IMR-90 (cell line): Measurements from ENCODE around the gene RPLP1. TPM values are rescaled to one million over a fixed set of nuclear protein-coding genes. Genes with fewer than 3 reads are reported as not detected.

Experiments used
- ATAC-seq: fragments of 200-7000 bp; cut with Tn5 transposase; 2 replicates; pipeline ENCODE4 v1.9.1; 2020; ENCODE audit warnings: low read depth, mild to moderate bottlenecking, moderate library complexity
- BruUV-seq: library from RNA; stranded (reverse); fragments of 400-500 nt; replicated peaks from 2 replicates; lab custom pipeline; 2021; lab: Mats Ljungman, UMichigan
- CTCF ChIA-PET: fragments of 300-600 bp; formaldehyde crosslinking; extraction: SDS; loops from one replicate; lab custom pipeline; 2021; ENCODE audit warnings: antibody characterized with exemption; lab: Yijun Ruan, JAX
- POLR2A ChIA-PET: fragments of 300-600 bp; sonication (Branson Sonifier 250); formaldehyde crosslinking; loops from one replicate; lab custom pipeline; 2022; ENCODE audit warnings: antibody characterized with exemption; ENCODE audit not compliant: unreplicated experiment; lab: Charles Lee
- DNase-seq: peaks from one replicate; pipeline ENCODE4 v3.0.0; 2013
- H2AFZ ChIP-seq: replicated peaks from 2 replicates; pipeline ENCODE3; 2013; ENCODE audit warnings: low read length, mild to moderate bottlenecking; ENCODE audit not compliant: poor library complexity
- H2AK5ac ChIP-seq: 2 replicates; pipeline ENCODE4 v1.6.1; 2013; ENCODE audit warnings: low read depth, low read length, inconsistent platforms
- H2AK9ac ChIP-seq: replicated peaks from 2 replicates; pipeline ENCODE3; 2013; ENCODE audit warnings: mild to moderate bottlenecking, low read depth, low read length, moderate library complexity; ENCODE audit not compliant: poor library complexity
- H2BK120ac ChIP-seq: 2 replicates; pipeline ENCODE4 v1.6.1; 2013; ENCODE audit warnings: low read depth, low read length, inconsistent platforms
- H2BK15ac ChIP-seq: 3 replicates; pipeline ENCODE4 v1.6.1; 2013; ENCODE audit warnings: low read depth, low read length, inconsistent platforms
- H2BK20ac ChIP-seq: 2 replicates; pipeline ENCODE4 v1.6.1; 2013; ENCODE audit warnings: low read depth, mild to moderate bottlenecking, inconsistent platforms, low read length, moderate library complexity
- H2BK5ac ChIP-seq: 2 replicates; pipeline ENCODE4 v1.6.1; 2013; ENCODE audit warnings: mild to moderate bottlenecking, low read depth, low read length, inconsistent platforms; ENCODE audit not compliant: poor library complexity, severe bottlenecking
- H3K14ac ChIP-seq: replicated peaks from 2 replicates; pipeline ENCODE4 v1.6.1; 2013; ENCODE audit warnings: low read depth, low read length, inconsistent platforms
- H3K18ac ChIP-seq: 2 replicates; pipeline ENCODE4 v1.6.1; 2013; ENCODE audit warnings: low read depth, low read length, control low read depth
- H3K23ac ChIP-seq: 2 replicates; pipeline ENCODE4 v1.6.1; 2013; ENCODE audit warnings: low read depth, low read length, inconsistent platforms
- H3K27ac ChIP-seq: 2 replicates; pipeline ENCODE4 v1.5.1; 2013; ENCODE audit warnings: mild to moderate bottlenecking, control low read depth, low read length; ENCODE audit not compliant: insufficient read depth
- H3K27me3 ChIP-seq: 2 replicates; pipeline ENCODE4 v1.6.1; 2013; ENCODE audit warnings: low read length; ENCODE audit not compliant: control insufficient read depth, insufficient read depth
- H3K36me3 ChIP-seq: 2 replicates; pipeline ENCODE4 v1.6.1; 2013; ENCODE audit warnings: low read length, mixed read lengths; ENCODE audit not compliant: control insufficient read depth, insufficient read depth
- H3K4ac ChIP-seq: 2 replicates; pipeline ENCODE4 v1.6.1; 2013; ENCODE audit warnings: low read depth, low read length, inconsistent platforms
- H3K4me1 ChIP-seq: 2 replicates; pipeline ENCODE4 v1.6.1; 2013; ENCODE audit warnings: low read length, mixed read lengths; ENCODE audit not compliant: control insufficient read depth, insufficient read depth
- H3K4me2 ChIP-seq: 2 replicates; pipeline ENCODE4 v1.6.1; 2013; ENCODE audit warnings: low read depth, mild to moderate bottlenecking, control low read depth, low read length, moderate library complexity
- H3K4me3 ChIP-seq: 2 replicates; pipeline ENCODE4 v1.5.1; 2013; ENCODE audit warnings: low read depth, mild to moderate bottlenecking, control low read depth, low read length, moderate library complexity; ENCODE audit not compliant: insufficient read depth
- H3K56ac ChIP-seq: 2 replicates; pipeline ENCODE4 v1.6.1; 2013; ENCODE audit warnings: low read length, inconsistent platforms; ENCODE audit not compliant: insufficient read depth; ENCODE audit errors: extremely low read depth
- H3K79me1 ChIP-seq, 2 experiments: 2 replicates each; pipeline ENCODE4 v1.6.1; 2013; ENCODE audit warnings: low read length in 2 of 2, inconsistent platforms in 1 of 2, low read depth in 1 of 2
- H3K9ac ChIP-seq: 2 replicates; pipeline ENCODE4 v1.6.1; 2013; ENCODE audit warnings: low read depth, low read length, control low read depth
- H3K9me1 ChIP-seq: 2 replicates; pipeline ENCODE4 v1.6.1; 2013; ENCODE audit warnings: low read length, inconsistent platforms; ENCODE audit not compliant: insufficient read depth
- H3K9me3 ChIP-seq: 2 replicates; pipeline ENCODE4 v1.6.1; 2013; ENCODE audit warnings: low read length; ENCODE audit not compliant: control insufficient read depth, insufficient read depth
- H4K20me1 ChIP-seq: 2 replicates; pipeline ENCODE4 v1.6.1; 2013; ENCODE audit warnings: low read length, inconsistent platforms; ENCODE audit not compliant: insufficient read depth
- H4K5ac ChIP-seq: 2 replicates; pipeline ENCODE4 v1.6.1; 2013; ENCODE audit warnings: mild to moderate bottlenecking, low read depth, low read length, control low read depth
- H4K8ac ChIP-seq, 2 experiments: 2 replicates each; pipeline ENCODE4 v1.6.1; 2013; ENCODE audit warnings: low read depth in 2 of 2, low read length in 2 of 2, control low read depth in 1 of 2, inconsistent platforms in 1 of 2
- H4K91ac ChIP-seq: 2 replicates; pipeline ENCODE4 v1.6.1; 2013; ENCODE audit warnings: low read depth, low read length, inconsistent platforms; ENCODE audit not compliant: insufficient read depth
- CEBPB ChIP-seq: IDR thresholded peaks from 2 replicates; pipeline ENCODE4 v1.6.1; 2012; ENCODE audit warnings: low read depth, low read length, improper control_type of control experiment
- ELK1 ChIP-seq: fragments of 150-350 bp; IDR thresholded peaks from 2 replicates; pipeline ENCODE4 v1.6.1; 2016; ENCODE audit warnings: low read depth, mild to moderate bottlenecking, low read length, moderate library complexity, borderline replicate concordance
- MAFK ChIP-seq: IDR thresholded peaks from 2 replicates; pipeline ENCODE4 v1.6.1; 2012; ENCODE audit warnings: low read depth, low read length, improper control_type of control experiment
- MAZ ChIP-seq: IDR thresholded peaks from 2 replicates; pipeline ENCODE4 v1.6.1; 2012; ENCODE audit warnings: low read depth, mild to moderate bottlenecking, low read length, improper control_type of control experiment, moderate library complexity, borderline replicate concordance
- MXI1 ChIP-seq: IDR thresholded peaks from 2 replicates; pipeline ENCODE4 v1.6.1; 2012; ENCODE audit warnings: low read depth, mild to moderate bottlenecking, low read length, moderate library complexity, borderline replicate concordance
- RCOR1 ChIP-seq: IDR thresholded peaks from 2 replicates; pipeline ENCODE4 v1.6.1; 2012; ENCODE audit warnings: mild to moderate bottlenecking, low read length, improper control_type of control experiment; ENCODE audit not compliant: insufficient replicate concordance
- SMC3 ChIP-seq: fragments of 150-350 bp; IDR thresholded peaks from 2 replicates; pipeline ENCODE4 v1.6.1; 2016; ENCODE audit warnings: low read depth, mild to moderate bottlenecking, antibody characterized with exemption, low read length, moderate library complexity
- WGBS, 2 experiments: methylation state at CpG; one replicate each; pipeline versions ENCODE4 v1.1.5 to v1.1.7; 2013; ENCODE audit warnings: missing lambda C conversion rate in 2 of 2; ENCODE audit not compliant: insufficient read length in 1 of 2; ENCODE audit errors: extremely low coverage in 2 of 2; 5-methylcytosine and 5-hydroxymethylcytosine counted together
- dilution Hi-C: fragments of 300-500 bp; cut with HindIII; formaldehyde crosslinking; loops from one replicate; pipeline ENCODE4 v1.14.3; 2018; ENCODE audit warnings: low sequenced_read_pairs; ENCODE audit not compliant: unreplicated experiment
- in situ Hi-C: fragments of 300-500 bp; cut with MboI; formaldehyde crosslinking; loops from 3 replicates; pipeline ENCODE4 v1.14.3; 2019; ENCODE audit warnings: low sequenced_read_pairs, inconsistent platforms, mixed read lengths
- intact Hi-C: fragments of 100-400 bp; cut with micrococcal nuclease; formaldehyde crosslinking; loops from 2 replicates; pipeline ENCODE4 v1.10.0; 2022
- polyA plus RNA-seq, 3 experiments: library from polyadenylated mRNA; depleted of rRNA; stranded (reverse); fragments of >200 nt; gene quantifications; 2 replicates each; pipeline ENCODE4 v1.2.3, GENCODE V29; 2012; ENCODE audit warnings: low replicate concordance in 1 of 3
- total RNA-seq: library from RNA; depleted of rRNA; stranded (reverse); fragments of >200 nt; gene quantifications from 2 replicates; pipeline ENCODE4 v1.2.3, GENCODE V29; 2012
- TF ChIP-seq, protein P1 (sequence below): fragments of 150-350 bp; IDR thresholded peaks from 2 replicates; pipeline ENCODE4 v1.6.1; 2017; ENCODE audit warnings: mild to moderate bottlenecking, antibody characterized with exemption, low read length, low read depth

Gene RPLP1
- total and polyA plus RNA-seq, 2 of the 4 experiments (the other 2 are of a cell fraction): 97.0 to 1,440 TPM

- ChIA-PET CTCF (interaction anchor here (1.2 kb wide), 1 partner anchor 9 kb away, joined by 6 read pairs; no protein-coding TSS in a partner anchor), POLR2A (no interaction called here)
- H2AK5ac ChIP-seq: no peak overlapping the region
- intact Hi-C loops (no loop called here), in situ Hi-C loops (no loop called here), dilution Hi-C loops (no loop called here)
- H2AFZ ChIP-seq: no peak overlapping the region
- H3K4me2 ChIP-seq: no peak overlapping the region
- H3K9ac ChIP-seq: no peak overlapping the region
- DNase-seq: no peak
- H4K5ac ChIP-seq: no peak overlapping the region
- H3K23ac ChIP-seq: peak overlapping the region; percentile 66; the same call in 1 of the 2 replicates
- no peak overlapping the region for H3K56ac ChIP-seq
- peaks cover 7% of the 10 kb centered on the region; the same call in 1 of the 2 replicates for H3K36me3 ChIP-seq
- H3K27ac ChIP-seq: no peak overlapping the region
- H2BK5ac ChIP-seq: no peak overlapping the region
- WGBS, 2 experiments: no CpG with 5 or more reads among the region's 4 CpGs
- no peak overlapping the region for H3K4me3 ChIP-seq
- no peak overlapping the region for H2BK120ac ChIP-seq
- H3K4ac ChIP-seq: no peak overlapping the region
- H2BK15ac ChIP-seq: no peak overlapping the region
- no peaks in the 10 kb centered on the region for H3K9me3 ChIP-seq
- TF ChIP-seq SMC3: no peak
- TF ChIP-seq, protein P1, sequence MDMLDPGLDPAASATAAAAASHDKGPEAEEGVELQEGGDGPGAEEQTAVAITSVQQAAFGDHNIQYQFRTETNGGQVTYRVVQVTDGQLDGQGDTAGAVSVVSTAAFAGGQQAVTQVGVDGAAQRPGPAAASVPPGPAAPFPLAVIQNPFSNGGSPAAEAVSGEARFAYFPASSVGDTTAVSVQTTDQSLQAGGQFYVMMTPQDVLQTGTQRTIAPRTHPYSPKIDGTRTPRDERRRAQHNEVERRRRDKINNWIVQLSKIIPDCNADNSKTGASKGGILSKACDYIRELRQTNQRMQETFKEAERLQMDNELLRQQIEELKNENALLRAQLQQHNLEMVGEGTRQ: no peak
- no peak for TF ChIP-seq MAFK
- TF ChIP-seq CEBPB: no peak
- TF ChIP-seq RCOR1: no peak
- no peak for TF ChIP-seq MXI1
- TF ChIP-seq ELK1: no peak
- no peak for TF ChIP-seq MAZ
- no peaks in the 10 kb centered on the region for H4K20me1 ChIP-seq
- H3K79me1 ChIP-seq: peaks cover 47 to 62% of the 10 kb centered on the region in 2 experiments
- H4K91ac ChIP-seq: no peak overlapping the region
- no peak overlapping the region for H2AK9ac ChIP-seq
- H3K9me1 ChIP-seq: peaks cover 12% of the 10 kb centered on the region
- ATAC-seq: no peak
- H3K27me3 ChIP-seq: no peaks in the 10 kb centered on the region
- no peak overlapping the region for H3K14ac ChIP-seq
- no TSS peak for BruUV-seq
- H2BK20ac ChIP-seq: no peak overlapping the region
- peaks cover 8% of the 10 kb centered on the region for H3K4me1 ChIP-seq
- no peak overlapping the region for H4K8ac ChIP-seq
- no peak overlapping the region for H3K18ac ChIP-seq
These were observed 30.2 kb upstream of the RPLP1 start for GRCh38 chr15:69422336-69422895.
